Activated CD8-positive, alpha-beta memory T cell treated with anti-CD3 and anti-CD28 coated beads, Interleukin-2, amount 50 U/mL, for 24 hours (primary cell): ENCODE results near the gene ANKRD33B.
"Not testable (repeated sequence)": the region's sequence is repeated elsewhere in the genome, so short reads cannot be mapped to it uniquely, and the experiment has no call there.

Experiments
- DNase-seq: peaks from one replicate; pipeline ENCODE4 v3.0.0-alpha.2; 2020; ENCODE audit errors: extremely low read depth

Gene ANKRD33B

GRCh38 chr5:10536931-10537579 is 26.8 kb upstream of the ANKRD33B start:
- no peak for DNase-seq

GRCh38 chr5:10537624-10538023 is 26.2 kb upstream of the ANKRD33B start:
- DNase-seq: no peak

- DNase-seq: no peak
Measured at GRCh38 chr5:10538103-10538788, 25.6 kb upstream of the ANKRD33B start.

GRCh38 chr5:10538789-10539686 is 24.8 kb upstream of the ANKRD33B start:
- no peak for DNase-seq

GRCh38 chr5:10539687-10539998 is 24.2 kb upstream of the ANKRD33B start:
- no peak for DNase-seq

GRCh38 chr5:10540036-10540544 is 23.8 kb upstream of the ANKRD33B start:
- no peak for DNase-seq

GRCh38 chr5:10540951-10541646 is 22.8 kb upstream of the ANKRD33B start:
- DNase-seq: no peak

- DNase-seq: no peak
Measured at GRCh38 chr5:10542055-10542550, 21.8 kb upstream of the ANKRD33B start.

GRCh38 chr5:10543585-10544040 is 20.3 kb upstream of the ANKRD33B start:
- no peak for DNase-seq

- DNase-seq: no peak
Measured at GRCh38 chr5:10545084-10545483, 18.8 kb upstream of the ANKRD33B start.

- DNase-seq: no peak
Measured at GRCh38 chr5:10546186-10546585, 17.7 kb upstream of the ANKRD33B start.

GRCh38 chr5:10548418-10549122 is 15.3 kb upstream of the ANKRD33B start:
- DNase-seq: no peak

- not testable (repeated sequence) for DNase-seq
Measured at GRCh38 chr5:10549123-10549514, 14.8 kb upstream of the ANKRD33B start.

- DNase-seq: no peak
Measured at GRCh38 chr5:10550222-10550995, 13.5 kb upstream of the ANKRD33B start.

- no peak for DNase-seq
Measured at GRCh38 chr5:10551782-10552138, 12.1 kb upstream of the ANKRD33B start.

GRCh38 chr5:10552183-10553143 is 11.4 kb upstream of the ANKRD33B start:
- DNase-seq: no peak

GRCh38 chr5:10553476-10553875 is 10.4 kb upstream of the ANKRD33B start:
- no peak for DNase-seq

- no peak for DNase-seq
Measured at GRCh38 chr5:10555277-10555684, 8.6 kb upstream of the ANKRD33B start.

GRCh38 chr5:10556289-10556807 is 7.5 kb upstream of the ANKRD33B start:
- no peak for DNase-seq
